GM19438 (cell line): Measurements from ENCODE around the gene MTOR.
"Not testable (repeated sequence)": the region's sequence is repeated elsewhere in the genome, so short reads cannot be mapped to it uniquely, and the experiment has no call there.

ENCODE experiments used
- ATAC-seq: cut with Tn5 transposase; IDR thresholded peaks from one replicate; pipeline ENCODE4 v1.9.1; 2021; ENCODE audit warnings: low read depth; ENCODE audit not compliant: unreplicated experiment

Gene MTOR

DNA sequence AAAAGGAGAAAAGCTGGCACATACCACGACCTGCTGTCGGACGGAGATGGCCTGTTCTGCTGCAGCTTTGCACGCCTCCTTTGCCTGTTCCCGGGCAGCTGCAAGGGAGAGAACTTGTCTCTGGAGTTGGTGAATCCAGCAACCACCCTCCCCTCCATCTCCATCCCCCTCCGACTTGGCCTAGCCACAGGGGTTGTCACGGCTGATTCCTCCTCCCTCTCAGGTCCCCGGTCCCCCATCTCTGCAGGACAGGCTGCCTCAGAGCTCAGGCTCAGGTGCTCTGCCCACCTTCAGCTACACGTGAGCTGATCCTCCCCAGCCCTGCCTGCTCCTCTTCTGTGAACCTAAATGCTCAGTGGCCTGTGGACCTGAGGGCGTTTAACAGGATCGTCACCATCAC is 191.5 kb downstream of the MTOR start:
- ATAC-seq = no peak

GRCh38 chr1:11068600-11069473 is 193.5 kb downstream of the MTOR start:
- no peak for ATAC-seq

GRCh38 chr1:11067716-11068599 is 194.4 kb downstream of the MTOR start:
- no peak for ATAC-seq

GRCh38 chr1:11065796-11066195 is 196.6 kb downstream of the MTOR start:
- ATAC-seq = no peak

DNA sequence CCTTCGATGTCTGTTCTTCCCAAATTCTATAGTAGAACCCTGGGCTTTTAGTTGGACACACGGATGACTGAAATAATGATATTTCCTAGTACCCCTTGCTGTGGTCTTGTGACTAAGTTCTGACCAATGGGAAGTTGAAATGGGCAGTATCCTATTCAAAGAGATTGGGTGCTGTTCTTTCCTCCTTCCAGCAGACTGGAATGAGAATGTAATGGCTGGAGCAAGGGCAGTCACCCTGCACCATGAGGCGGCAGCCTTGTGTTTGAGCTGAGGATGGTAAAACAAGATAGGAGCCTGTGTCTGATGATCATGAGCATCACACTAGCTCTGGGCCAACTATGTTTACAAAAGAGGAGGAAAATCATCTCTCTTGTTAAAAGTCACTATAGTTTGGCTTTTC is 197.4 kb downstream of the MTOR start:
- ATAC-seq = no peak

- not testable (repeated sequence) for ATAC-seq
Measured at GRCh38 chr1:11063937-11064537, 198.3 kb downstream of the MTOR start.

GRCh38 chr1:11062965-11063401 is 199.4 kb downstream of the MTOR start:
- no peak for ATAC-seq

- ATAC-seq = no peak
Measured at GRCh38 chr1:11061652-11062365, 200.5 kb downstream of the MTOR start.

- peak; percentile 83 for ATAC-seq
Measured at GRCh38 chr1:11059968-11060830, 202.2 kb downstream of the MTOR start, which contains the start of gene SRM. Gene SRM (minus strand): TSS chr1:11060018. CDS start chr1:11059943, 75 bp downstream.

GRCh38 chr1:11059155-11059967 is 203.0 kb downstream of the MTOR start:
- ATAC-seq = peak; percentile 28

GRCh38 chr1:11058595-11059154 is 203.7 kb downstream of the MTOR start:
- ATAC-seq = no peak

GRCh38 chr1:11058026-11058425 is 204.3 kb downstream of the MTOR start:
- no peak for ATAC-seq

DNA sequence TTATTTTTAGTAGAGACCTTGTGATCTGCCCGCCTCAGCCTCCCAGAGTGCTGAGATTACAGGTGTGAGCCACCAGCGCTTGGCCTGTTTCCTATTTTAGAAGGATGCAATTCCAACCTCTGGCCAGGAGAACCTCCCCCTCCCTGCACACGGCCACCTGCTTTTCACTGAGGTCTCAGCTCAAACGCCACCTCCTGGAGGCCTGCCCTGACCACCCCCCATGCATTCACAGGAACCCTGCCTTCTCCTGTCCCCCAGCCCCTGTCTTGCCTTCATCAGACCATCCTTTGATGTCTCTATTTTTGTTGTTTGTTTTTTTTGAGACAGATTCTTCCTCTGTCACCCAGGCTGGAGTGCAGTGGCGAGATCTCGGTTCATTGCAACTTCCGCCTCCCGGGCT is 204.9 kb downstream of the MTOR start:
- ATAC-seq = no peak
